A549 (cell line): ENCODE data around the gene SLC39A10.

Experiments
- CEBPB ChIP-seq, 2 experiments: fragments of >200 bp in 1 of 2; sonication (Bioruptor Twin) in 1 of 2; formaldehyde crosslinking in 1 of 2; IDR thresholded peaks; 2 replicates each; pipeline ENCODE4 v1.6.1; 2012 to 2016
- CTCF ChIP-seq: fragments of >200 bp; sonication (Bioruptor Twin); formaldehyde crosslinking; IDR thresholded peaks from 3 replicates; pipeline ENCODE4 v1.5.1; 2016
- EP300 ChIP-seq, 2 experiments: fragments of >200 bp; sonication (Bioruptor Twin); formaldehyde crosslinking; IDR thresholded peaks; 2 replicates in 1 of 2; 3 replicates in 1 of 2; pipeline ENCODE4 v1.6.1; 2016 to 2017
- ESRRA ChIP-seq: fragments of 150-350 bp; IDR thresholded peaks from 2 replicates; pipeline ENCODE4 v1.6.1; 2014; ENCODE audit warnings: mild to moderate bottlenecking, low read length, borderline replicate concordance
- MAFK ChIP-seq: fragments of 450-650 bp; IDR thresholded peaks from 2 replicates; pipeline ENCODE4 v1.6.1; 2014; ENCODE audit not compliant: partially characterized antibody
- POLR2A ChIP-seq: IDR thresholded peaks from 2 replicates; pipeline ENCODE4 v1.6.1; 2012; ENCODE audit warnings: mild to moderate bottlenecking, low read length
- TF ChIP-seq, protein P1 (sequence below): fragments of 450-650 bp; IDR thresholded peaks from 2 replicates; pipeline ENCODE4 v1.6.1; 2014; ENCODE audit warnings: antibody characterized with exemption

- TF ChIP-seq MAFK = peak; percentile 26
- TF ChIP-seq POLR2A = no peak
- no peak for TF ChIP-seq CTCF
- TF ChIP-seq EP300 (IDR thresholded peaks at IDR 0.05) = no peak
- TF ChIP-seq CEBPB (IDR thresholded peaks at IDR 0.05) = no peak
- TF ChIP-seq ESRRA = no peak
- TF ChIP-seq, protein P1, sequence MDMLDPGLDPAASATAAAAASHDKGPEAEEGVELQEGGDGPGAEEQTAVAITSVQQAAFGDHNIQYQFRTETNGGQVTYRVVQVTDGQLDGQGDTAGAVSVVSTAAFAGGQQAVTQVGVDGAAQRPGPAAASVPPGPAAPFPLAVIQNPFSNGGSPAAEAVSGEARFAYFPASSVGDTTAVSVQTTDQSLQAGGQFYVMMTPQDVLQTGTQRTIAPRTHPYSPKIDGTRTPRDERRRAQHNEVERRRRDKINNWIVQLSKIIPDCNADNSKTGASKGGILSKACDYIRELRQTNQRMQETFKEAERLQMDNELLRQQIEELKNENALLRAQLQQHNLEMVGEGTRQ = no peak
These were observed 14.9 kb upstream of the SLC39A10 start for GRCh38 chr2:195642027-195642678.
